K562 treated with DMSO at 1 percent for 24 hours (cell line): Measurements from ENCODE around the gene PPP1R3F. TPM values are rescaled to one million over a fixed set of nuclear protein-coding genes. Genes with fewer than 3 reads are reported as not detected.

ENCODE experiments used
- total RNA-seq: library from RNA; unstranded; fragments of 300-600 nt; gene quantifications from 2 replicates; pipeline ENCODE4 v1.2.3, GENCODE V29; 2022; ENCODE audit warnings: low read depth; ENCODE audit not compliant: insufficient read depth

PPP1R3F gene, protein sequence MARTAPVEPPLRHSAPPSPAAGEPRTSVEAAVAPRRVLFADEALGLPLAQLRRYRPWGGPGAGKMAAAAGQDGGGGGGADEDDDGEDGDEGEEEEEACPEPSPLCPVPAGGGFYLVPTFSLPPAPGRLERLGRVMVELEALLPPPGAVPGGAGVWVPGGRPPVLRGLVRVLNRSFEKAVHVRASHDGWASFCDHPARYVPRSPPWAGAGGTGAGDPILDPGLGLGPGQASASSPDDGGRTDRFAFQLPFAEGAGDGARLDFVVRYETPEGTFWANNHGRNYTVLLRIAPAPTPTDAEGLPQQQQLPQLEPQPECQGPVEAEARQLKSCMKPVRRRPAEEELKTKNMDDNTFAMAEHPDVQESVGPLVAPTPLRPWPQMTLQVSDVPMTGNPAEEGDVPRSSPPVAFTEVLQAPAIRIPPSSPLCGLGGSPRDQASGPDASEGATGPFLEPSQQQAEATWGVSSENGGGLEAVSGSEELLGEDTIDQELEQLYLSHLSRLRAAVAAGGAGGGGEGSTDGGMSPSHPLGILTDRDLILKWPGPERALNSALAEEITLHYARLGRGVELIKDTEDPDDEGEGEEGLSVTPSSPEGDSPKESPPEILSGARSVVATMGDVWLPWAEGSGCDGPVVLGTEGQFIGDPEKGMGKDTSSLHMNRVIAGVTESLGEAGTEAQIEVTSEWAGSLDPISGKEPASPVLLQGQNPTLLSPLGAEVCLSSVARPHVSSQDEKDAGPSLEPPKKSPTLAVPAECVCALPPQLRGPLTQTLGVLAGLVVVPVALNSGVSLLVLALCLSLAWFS
- total RNA-seq = 2.8 and 3.7 TPM in 2 replicates

DNA sequence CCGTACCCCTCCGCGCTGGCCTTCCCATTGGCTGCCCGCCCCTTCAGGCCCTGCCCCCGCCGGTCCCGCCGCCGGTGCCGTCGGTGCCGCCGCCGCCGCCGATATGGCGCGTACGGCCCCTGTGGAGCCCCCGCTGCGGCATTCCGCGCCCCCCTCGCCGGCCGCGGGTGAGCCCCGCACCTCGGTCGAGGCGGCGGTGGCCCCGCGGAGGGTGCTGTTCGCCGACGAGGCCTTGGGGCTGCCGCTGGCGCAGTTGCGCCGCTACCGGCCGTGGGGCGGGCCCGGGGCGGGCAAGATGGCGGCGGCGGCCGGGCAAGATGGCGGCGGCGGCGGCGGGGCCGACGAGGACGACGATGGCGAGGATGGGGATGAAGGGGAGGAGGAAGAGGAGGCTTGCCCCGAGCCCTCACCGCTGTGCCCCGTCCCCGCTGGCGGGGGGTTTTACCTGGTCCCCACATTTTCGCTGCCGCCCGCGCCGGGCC, at the start of gene PPP1R3F:
PPP1R3F (plus strand) TSS at position 27 of the 482 bp plus-strand sequence; CDS start at position 104, 77 bp downstream.

DNA sequence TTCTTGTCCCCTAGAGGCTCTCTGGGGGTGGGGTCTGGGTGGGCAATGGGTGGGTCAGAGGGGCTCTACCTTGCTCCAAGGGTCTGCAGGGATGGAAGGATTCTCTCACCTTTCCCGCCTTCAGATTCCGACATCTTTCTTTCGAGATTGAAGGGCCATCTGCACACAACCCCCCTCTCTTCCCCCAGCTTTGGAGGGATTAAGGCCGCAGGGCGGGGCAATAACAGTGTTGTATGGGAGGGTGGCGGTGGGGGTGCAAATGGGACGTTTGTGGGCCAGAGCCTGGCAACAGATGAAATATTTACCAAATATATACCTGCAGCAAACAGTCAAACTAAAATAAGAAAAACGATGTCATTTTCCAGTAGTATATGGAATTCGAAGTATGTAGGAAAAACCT, 36.4 kb upstream of the PPP1R3F start, which contains the start of gene CACNA1F:
CACNA1F (minus strand) TSS at position 165 of the 400 bp plus-strand sequence; CDS start at position 134, 31 bp downstream.

DNA sequence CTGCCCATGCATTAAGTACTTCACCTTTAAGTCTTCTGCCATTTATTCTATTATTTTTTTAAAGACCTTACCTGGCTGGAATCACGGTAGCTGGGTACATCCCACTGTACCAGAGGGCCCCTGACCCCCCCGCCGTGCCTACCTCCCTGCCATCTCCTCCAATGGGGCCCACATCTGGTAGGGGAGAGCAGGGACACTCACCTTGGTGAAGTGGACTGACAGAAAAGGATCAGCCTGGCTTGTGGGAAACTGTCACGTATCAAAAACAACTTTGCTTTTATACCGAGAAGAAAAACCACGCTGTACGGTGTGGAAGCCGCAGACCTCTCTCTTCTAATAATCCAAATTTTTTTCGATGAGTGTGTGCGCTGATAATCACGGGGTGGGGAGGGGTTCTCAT, 5.1 kb upstream of the PPP1R3F start, which contains the start of gene FOXP3:
FOXP3 (minus strand) TSS at position 251 of the 400 bp plus-strand sequence. CDS start 6,205 bp downstream, outside the sequence.

DNA sequence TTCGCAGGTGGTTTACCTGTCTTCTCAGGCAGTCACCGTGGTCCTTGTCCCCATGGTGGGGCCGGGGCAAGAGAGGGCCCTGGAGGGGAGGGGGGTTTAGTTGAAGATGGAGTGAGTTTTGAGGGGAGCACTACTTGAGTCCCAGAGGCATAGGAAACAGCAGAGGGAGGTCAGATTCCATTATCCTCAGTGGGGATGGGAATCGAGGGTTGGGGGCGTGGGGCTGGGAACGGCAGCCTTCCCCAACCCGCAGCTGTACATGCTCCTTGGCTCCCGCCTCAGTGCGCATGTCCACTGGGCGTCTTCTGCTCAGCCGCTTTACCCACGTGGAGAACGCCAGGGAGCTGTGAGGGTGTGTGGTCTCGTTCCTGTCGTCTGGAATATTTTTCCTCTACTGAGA, 33.8 kb downstream of the PPP1R3F start, which contains the start of gene GAGE10:
GAGE10 (plus strand) TSS at position 301 of the 400 bp plus-strand sequence. CDS start 1,214 bp downstream, outside the sequence.

DNA sequence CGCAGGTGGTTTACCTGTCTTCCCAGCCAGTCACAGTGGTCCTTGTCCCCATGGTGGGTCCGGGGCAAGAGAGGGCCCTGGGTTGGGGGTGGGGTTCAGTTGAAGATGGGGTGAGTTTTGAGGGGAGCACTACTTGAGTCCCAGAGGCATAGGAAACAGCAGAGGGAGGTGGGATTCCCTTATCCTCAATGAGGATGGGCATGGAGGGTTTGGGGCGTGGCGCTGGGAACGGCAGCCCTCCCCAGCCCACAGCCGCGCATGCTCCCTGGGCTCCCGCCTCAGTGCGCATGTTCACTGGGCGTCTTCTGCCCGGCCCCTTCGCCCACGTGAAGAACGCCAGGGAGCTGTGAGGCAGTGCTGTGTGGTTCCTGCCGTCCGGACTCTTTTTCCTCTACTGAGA, 52.1 kb downstream of the PPP1R3F start, which contains the start of gene GAGE12J:
GAGE12J (plus strand) TSS at position 301 of the 400 bp plus-strand sequence. CDS start 1,157 bp downstream, outside the sequence.

DNA sequence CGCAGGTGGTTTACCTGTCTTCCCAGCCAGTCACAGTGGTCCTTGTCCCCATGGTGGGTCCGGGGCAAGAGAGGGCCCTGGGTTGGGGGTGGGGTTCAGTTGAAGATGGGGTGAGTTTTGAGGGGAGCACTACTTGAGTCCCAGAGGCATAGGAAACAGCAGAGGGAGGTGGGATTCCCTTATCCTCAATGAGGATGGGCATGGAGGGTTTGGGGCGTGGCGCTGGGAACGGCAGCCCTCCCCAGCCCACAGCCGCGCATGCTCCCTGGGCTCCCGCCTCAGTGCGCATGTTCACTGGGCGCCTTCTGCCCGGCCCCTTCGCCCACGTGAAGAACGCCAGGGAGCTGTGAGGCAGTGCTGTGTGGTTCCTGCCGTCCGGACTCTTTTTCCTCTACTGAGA, 61.7 kb downstream of the PPP1R3F start, which contains the start of gene GAGE13:
GAGE13 (plus strand) TSS at position 301 of the 400 bp plus-strand sequence. CDS start 1,156 bp downstream, outside the sequence.

Other genes starting within 250 kb of the PPP1R3F start
- gene TFE3, start 226.4 kb upstream of the PPP1R3F start, total RNA-seq = 51.1 and 52.9 TPM in 2 replicates
- 7.4 and 7.9 TPM in 2 replicates for gene CCDC120, start 210.8 kb upstream of the PPP1R3F start, total RNA-seq
- 4.7 and 6.1 TPM in 2 replicates for gene PRAF2, start 195.8 kb upstream of the PPP1R3F start, total RNA-seq
- 119 and 121 TPM in 2 replicates for gene WDR45, start 189.9 kb upstream of the PPP1R3F start, total RNA-seq
- gene GPKOW, start 146.1 kb upstream of the PPP1R3F start, total RNA-seq = 51.0 and 57.4 TPM in 2 replicates
- 3.8 and 4.0 TPM in 2 replicates for gene MAGIX, start 107.0 kb upstream of the PPP1R3F start, total RNA-seq
- gene PLP2, start 97.9 kb upstream of the PPP1R3F start, total RNA-seq = 185 and 190 TPM in 2 replicates
- 40.0 and 41.6 TPM in 2 replicates for gene PRICKLE3, start 83.4 kb upstream of the PPP1R3F start, total RNA-seq
- gene SYP, start 69.6 kb upstream of the PPP1R3F start, total RNA-seq = 0.41 and 1.2 TPM in 2 replicates
- 0.09 and 0.19 TPM in 2 replicates for gene CACNA1F, start 36.5 kb upstream of the PPP1R3F start, total RNA-seq
- gene CCDC22, start 34.3 kb upstream of the PPP1R3F start, total RNA-seq = 31.9 and 34.0 TPM in 2 replicates
- gene FOXP3, start 5.1 kb upstream of the PPP1R3F start, total RNA-seq = 0.22 and 0.63 TPM in 2 replicates
- not detected in 2 replicates for gene GAGE10, start 33.9 kb downstream of the PPP1R3F start, total RNA-seq
- gene GAGE12J, start 52.2 kb downstream of the PPP1R3F start, total RNA-seq = not detected in 2 replicates
- 6.1 and 9.1 TPM in 2 replicates for gene GAGE13, start 61.8 kb downstream of the PPP1R3F start, total RNA-seq